GM12878 (cell line): ENCODE data around the gene CIB4. TPM values are rescaled to one million over a fixed set of nuclear protein-coding genes. Genes with fewer than 3 reads are reported as not detected.

ENCODE experiments used
- ATAC-seq: fragments of 200-7000 bp; cut with Tn5 transposase; 3 replicates; pipeline ENCODE4 v1.9.1; 2020; ENCODE audit warnings: mild to moderate bottlenecking, moderate library complexity
- BruUV-seq: library from RNA; stranded (reverse); fragments of 400-500 nt; replicated peaks from 2 replicates; lab custom pipeline; 2021; lab: Mats Ljungman, UMichigan
- CTCF ChIA-PET: fragments of 300-600 bp; sonication (Branson Sonifier 250); formaldehyde crosslinking; extraction: SDS; loops from one replicate; lab custom pipeline; 2021; ENCODE audit warnings: inconsistent platforms; lab: Yijun Ruan, JAX
- POLR2A ChIA-PET: fragments of 350-600 bp; formaldehyde crosslinking; extraction: SDS; loops from one replicate; lab custom pipeline; 2021; ENCODE audit warnings: inconsistent platforms; lab: Charles Lee
- RAD21 ChIA-PET: fragments of 300-600 bp; sonication (Branson Sonifier 250); formaldehyde crosslinking; loops from one replicate; lab custom pipeline; 2023; ENCODE audit warnings: antibody characterized with exemption; ENCODE audit not compliant: unreplicated experiment; lab: Charles Lee
- SMC1A ChIA-PET: fragments of 300-600 bp; sonication (Branson Sonifier 250); formaldehyde crosslinking; loops from one replicate; lab custom pipeline; 2023; ENCODE audit not compliant: unreplicated experiment, uncharacterized antibody; lab: Charles Lee
- DNase-seq: peaks from one replicate; pipeline ENCODE4 v3.0.0-alpha.2; 2011; ENCODE audit warnings: low read depth, low spot score
- FAIRE-seq: peaks from 3 replicates; lab custom pipeline; 2011; peaks lifted over from hg19 to GRCh38; lab: Jason Lieb, UNC
- H2AFZ ChIP-seq: 2 replicates; pipeline ENCODE4 v1.6.0; 2011; ENCODE audit warnings: low read depth, low read length, control low read depth; ENCODE audit not compliant: control insufficient read depth
- H3K27ac ChIP-seq: 2 replicates; pipeline ENCODE4 v1.5.1; 2011; ENCODE audit warnings: control low read depth; ENCODE audit not compliant: control insufficient read depth, insufficient read depth
- H3K27me3 ChIP-seq, 2 experiments: replicated peaks in 1 of 2; 2 replicates each; pipeline versions ENCODE4 v1.6.0 to v1.6.1; 2011; ENCODE audit warnings: low read length in 1 of 2; ENCODE audit not compliant: control insufficient read depth in 2 of 2, insufficient read depth in 2 of 2
- H3K36me3 ChIP-seq, 2 experiments: 2 replicates each; pipeline ENCODE4 v1.5.1; 2011; ENCODE audit warnings: low read length in 1 of 2; ENCODE audit not compliant: control insufficient read depth in 2 of 2, insufficient read depth in 2 of 2
- H3K4me1 ChIP-seq: 2 replicates; pipeline ENCODE4 v1.6.1; 2011; ENCODE audit warnings: mild to moderate bottlenecking, low read length, moderate library complexity, mixed read lengths; ENCODE audit not compliant: control insufficient read depth, insufficient read depth
- H3K4me2 ChIP-seq: 2 replicates; pipeline ENCODE4 v1.6.0; 2011; ENCODE audit warnings: control low read depth; ENCODE audit not compliant: control insufficient read depth, insufficient read depth
- H3K4me3 ChIP-seq: fragments of 200-600 bp; sonication (generic); 2 replicates; pipeline ENCODE4 v1.5.1; 2016
- H3K79me2 ChIP-seq: 2 replicates; pipeline ENCODE4 v1.6.0; 2011; ENCODE audit warnings: low read length; ENCODE audit not compliant: control insufficient read depth, insufficient read depth
- H3K9ac ChIP-seq: 2 replicates; pipeline ENCODE4 v1.8.0; 2011; ENCODE audit warnings: low read length, control low read depth, mixed read lengths; ENCODE audit not compliant: control insufficient read depth, insufficient read depth
- H3K9me3 ChIP-seq: replicated peaks from 3 replicates; pipeline ENCODE4 v1.5.1; 2011; ENCODE audit warnings: mild to moderate bottlenecking, low read length; ENCODE audit not compliant: control insufficient read depth, insufficient read depth
- H4K20me1 ChIP-seq: 2 replicates; pipeline ENCODE4 v1.6.0; 2011; ENCODE audit not compliant: control insufficient read depth, insufficient read depth
- BCLAF1 ChIP-seq: fragments of 450-650 bp; IDR thresholded peaks from 2 replicates; pipeline ENCODE4 v1.6.1; 2017; ENCODE audit warnings: antibody characterized with exemption, mild to moderate bottlenecking, moderate library complexity
- CBX5 ChIP-seq: sonication (generic); IDR thresholded peaks from 2 replicates; pipeline ENCODE4 v1.6.1; 2016; ENCODE audit warnings: low read depth, moderate library complexity, mild to moderate bottlenecking, inconsistent platforms
- EED ChIP-seq: sonication (generic); IDR thresholded peaks from 2 replicates; pipeline ENCODE4 v1.6.1; 2016; ENCODE audit warnings: antibody characterized with exemption, low read depth
- ETV6 ChIP-seq, 2 experiments: fragments of 450-650 bp in 1 of 2; IDR thresholded peaks in 1 of 2; conservative IDR thresholded peaks in 1 of 2; 2 replicates each; pipeline ENCODE4 v1.6.1; 2014; ENCODE audit warnings: antibody characterized with exemption in 1 of 2, borderline replicate concordance in 1 of 2, low read depth in 1 of 2, mild to moderate bottlenecking in 1 of 2, moderate library complexity in 1 of 2
- KAT2A ChIP-seq: conservative IDR thresholded peaks from 2 replicates; pipeline ENCODE4 v1.6.1; 2011; ENCODE audit warnings: low read depth, low read length; ENCODE audit not compliant: control insufficient read depth
- MAX ChIP-seq: IDR thresholded peaks from 2 replicates; pipeline ENCODE4 v1.6.1; 2012; ENCODE audit warnings: low read depth, low read length, improper control_type of control experiment
- MEF2B ChIP-seq: fragments of 450-650 bp; IDR thresholded peaks from 2 replicates; pipeline ENCODE4 v1.6.1; 2018; ENCODE audit warnings: mild to moderate bottlenecking, moderate library complexity; ENCODE audit not compliant: partially characterized antibody, poor library complexity, severe bottlenecking
- MYC ChIP-seq: IDR thresholded peaks from 2 replicates; pipeline ENCODE4 v1.6.1; 2011; ENCODE audit warnings: mild to moderate bottlenecking, low read length, moderate library complexity, inconsistent platforms; ENCODE audit not compliant: insufficient read depth, insufficient replicate concordance, insufficient read length, severe bottlenecking
- NBN ChIP-seq: fragments of 450-650 bp; IDR thresholded peaks from 2 replicates; pipeline ENCODE4 v1.6.1; 2016
- PKNOX1 ChIP-seq: fragments of 450-650 bp; IDR thresholded peaks from 2 replicates; pipeline ENCODE4 v1.6.1; 2016; ENCODE audit warnings: mild to moderate bottlenecking
- RB1 ChIP-seq: fragments of 450-650 bp; formaldehyde crosslinking; IDR thresholded peaks from 2 replicates; pipeline ENCODE4 v1.6.1; 2017; ENCODE audit warnings: mild to moderate bottlenecking, borderline replicate concordance
- TAF1 ChIP-seq: IDR thresholded peaks from 2 replicates; pipeline ENCODE4 v1.6.1; 2011; ENCODE audit warnings: mild to moderate bottlenecking, low read depth, low read length, borderline replicate concordance
- USF2 ChIP-seq: IDR thresholded peaks from 2 replicates; pipeline ENCODE4 v1.6.1; 2011; ENCODE audit warnings: low read depth, low read length, improper control_type of control experiment, borderline replicate concordance
- ZBTB33 ChIP-seq: fragments of 450-650 bp; IDR thresholded peaks from 2 replicates; pipeline ENCODE4 v1.6.1; 2017; ENCODE audit warnings: mild to moderate bottlenecking
- ZNF622 ChIP-seq: fragments of 450-650 bp; IDR thresholded peaks from 2 replicates; pipeline ENCODE4 v1.6.1; 2017; ENCODE audit warnings: mild to moderate bottlenecking, inconsistent platforms
- ZSCAN29 ChIP-seq: fragments of 450-650 bp; IDR thresholded peaks from 2 replicates; pipeline ENCODE4 v1.6.1; 2017; ENCODE audit warnings: mild to moderate bottlenecking, moderate library complexity
- ZZZ3 ChIP-seq: IDR thresholded peaks from 2 replicates; pipeline ENCODE4 v1.6.1; 2011; ENCODE audit warnings: low read depth; ENCODE audit not compliant: control insufficient read depth, insufficient read length
- WGBS: methylation state at CpG from one replicate; pipeline ENCODE4 v1.1.6; 2016; ENCODE audit warnings: low lambda C conversion rate; ENCODE audit not compliant: insufficient replicate concordance, insufficient coverage; ENCODE audit errors: missing lambda C conversion rate; 5-methylcytosine and 5-hydroxymethylcytosine counted together
- in situ Hi-C: fragments of 300-500 bp; cut with MboI; formaldehyde crosslinking; loops from 9 replicates; pipeline ENCODE4 v1.14.3; 2018; ENCODE audit warnings: mixed read lengths
- intact Hi-C: fragments of 100-400 bp; cut with micrococcal nuclease; formaldehyde crosslinking; loops from one replicate; pipeline ENCODE4 v1.14.2; 2022; ENCODE audit not compliant: unreplicated experiment
- polyA plus RNA-seq, 11 experiments: library from polyadenylated mRNA; depleted of rRNA in 4 of 11; unstranded in 6 of 11; stranded (reverse) in 5 of 11; fragments of >200 nt; fragmentation: Nextera tagmentation in 4 of 11; fragmentation: Illumina TruSeq in 1 of 11; extraction: Ambion mirVana in 4 of 11; extraction: Trizol in 1 of 11; gene quantifications; 1 replicate in 1 of 11; 2 replicates in 10 of 11; pipeline versions ENCODE4 v1.2.1 to v1.2.3, GENCODE V29; 2011 to 2016; ENCODE audit warnings: inconsistent platforms in 2 of 11, missing spikeins in 2 of 11, low read depth in 1 of 11
- total RNA-seq, 4 experiments: library from RNA; depleted of rRNA in 3 of 4; stranded (reverse); fragments of >200 nt in 3 of 4; fragmentation: Illumina TruSeq in 1 of 4; extraction: Trizol in 1 of 4; gene quantifications; 2 replicates each; pipeline versions ENCODE4 v1.2.1 to v1.2.3, GENCODE V29; 2013 to 2021

Gene CIB4
- total and polyA plus RNA-seq, 10 of the 15 experiments (the other 5 are each of a cell fraction or from before 2014, with no cell fraction given), result not detected

- no TSS peak for BruUV-seq
- H3K4me1 ChIP-seq, result no peaks in the 10 kb centered on the region
- no peaks in the 10 kb centered on the region for H3K79me2 ChIP-seq
- H2AFZ ChIP-seq, result no peak overlapping the region
- H3K9me3 ChIP-seq, result no peaks in the 10 kb centered on the region
- H4K20me1 ChIP-seq, result no peaks in the 10 kb centered on the region
- H3K27ac ChIP-seq, result no peak overlapping the region
- in situ Hi-C loops, result no loop called here
- RAD21 ChIA-PET, result no interaction called here
- SMC1A ChIA-PET, result no interaction called here
- no peak overlapping the region for H3K4me2 ChIP-seq
- no peak for ATAC-seq
- peaks cover 3 to 7% of the 10 kb centered on the region in 2 experiments; a peak in 3 of 4 replicates for H3K27me3 ChIP-seq
- POLR2A ChIA-PET, result no interaction called here
- H3K36me3 ChIP-seq, result no peaks in the 10 kb centered on the region
- intact Hi-C loops, result no loop called here
- no peak for FAIRE-seq
- WGBS, result 58% methylated on average over 2 of the region's 2 CpGs
- CTCF ChIA-PET, result interaction anchor here (0.8 to 1.9 kb wide), 2 partner anchors 133 to 621 kb away, joined by 3 to 8 read pairs; no protein-coding TSS in a partner anchor
- no peak overlapping the region for H3K4me3 ChIP-seq
- DNase-seq, result no peak
- no peak overlapping the region for H3K9ac ChIP-seq
- TF ChIP-seq BCLAF1 (no peak), MYC (no peak), USF2 (no peak), RB1 (no peak), MAX (no peak), ZSCAN29 (no peak), PKNOX1 (no peak), ZZZ3 (no peak), CBX5 (no peak), ETV6 (conservative IDR thresholded peaks at IDR 0.05 in 1 of 2, IDR thresholded peaks at IDR 0.05 in 1 of 2; ENCODE audit: borderline replicate concordance in 1 of 2, low read depth in 1 of 2) (no peak), MEF2B (no peak), TAF1 (no peak), NBN (no peak), ZBTB33 (no peak), KAT2A (no peak), ZNF622 (no peak), EED (no peak)
Observed at GRCh38 chr2:26612034-26612433, 29.1 kb downstream of the CIB4 start.
